ENCODE measurements around the gene TMC5.
"Not testable (repeated sequence)": the region's sequence is repeated elsewhere in the genome, so short reads cannot be mapped to it uniquely, and the experiment has no call there.

DNA sequence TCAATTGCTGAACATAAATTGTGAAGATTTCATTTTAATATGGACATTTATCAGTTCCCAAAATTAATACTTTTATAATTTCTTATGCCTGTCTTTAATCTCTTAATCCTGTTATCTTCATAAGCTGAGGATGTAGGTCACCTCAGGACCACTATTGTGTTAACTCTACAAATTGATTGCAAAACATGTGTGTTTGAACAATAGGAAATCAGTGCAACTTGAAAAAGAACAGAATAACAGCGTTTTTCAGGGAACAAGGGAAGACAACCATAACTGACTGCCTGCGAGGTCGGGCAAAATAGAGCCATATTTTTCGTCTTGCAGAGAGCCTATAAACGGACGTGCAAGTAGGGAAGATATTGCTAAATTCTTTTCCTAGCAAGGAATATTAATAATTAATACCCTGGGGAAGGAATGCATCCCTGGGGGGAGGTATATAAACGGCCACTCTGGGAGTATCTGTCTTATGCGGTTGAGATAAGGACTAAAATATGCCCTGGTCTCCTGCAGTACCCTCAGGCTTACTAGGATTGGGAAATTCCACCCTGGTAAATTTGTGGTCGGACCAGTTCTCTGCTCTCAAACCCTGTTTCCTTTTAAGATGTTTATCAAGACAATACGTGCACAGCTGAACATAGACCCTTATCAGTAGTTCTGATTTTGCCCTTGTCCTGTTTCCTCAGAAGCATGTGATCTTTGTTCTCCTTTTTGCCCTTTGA is 125.8 kb downstream of the TMC5 start:
- TF ChIP-seq, protein P1, sequence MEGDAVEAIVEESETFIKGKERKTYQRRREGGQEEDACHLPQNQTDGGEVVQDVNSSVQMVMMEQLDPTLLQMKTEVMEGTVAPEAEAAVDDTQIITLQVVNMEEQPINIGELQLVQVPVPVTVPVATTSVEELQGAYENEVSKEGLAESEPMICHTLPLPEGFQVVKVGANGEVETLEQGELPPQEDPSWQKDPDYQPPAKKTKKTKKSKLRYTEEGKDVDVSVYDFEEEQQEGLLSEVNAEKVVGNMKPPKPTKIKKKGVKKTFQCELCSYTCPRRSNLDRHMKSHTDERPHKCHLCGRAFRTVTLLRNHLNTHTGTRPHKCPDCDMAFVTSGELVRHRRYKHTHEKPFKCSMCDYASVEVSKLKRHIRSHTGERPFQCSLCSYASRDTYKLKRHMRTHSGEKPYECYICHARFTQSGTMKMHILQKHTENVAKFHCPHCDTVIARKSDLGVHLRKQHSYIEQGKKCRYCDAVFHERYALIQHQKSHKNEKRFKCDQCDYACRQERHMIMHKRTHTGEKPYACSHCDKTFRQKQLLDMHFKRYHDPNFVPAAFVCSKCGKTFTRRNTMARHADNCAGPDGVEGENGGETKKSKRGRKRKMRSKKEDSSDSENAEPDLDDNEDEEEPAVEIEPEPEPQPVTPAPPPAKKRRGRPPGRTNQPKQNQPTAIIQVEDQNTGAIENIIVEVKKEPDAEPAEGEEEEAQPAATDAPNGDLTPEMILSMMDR (IDR thresholded peaks at IDR 0.05 in 4 of 5, conservative IDR thresholded peaks at IDR 0.05 in 1 of 5), result not testable (repeated sequence)
- not testable (repeated sequence) for TF ChIP-seq POLR2A (IDR thresholded peaks at IDR 0.05)

Measured in gastrocnemius medialis (tissue), 4 donors.